Measurements from ENCODE around the gene WRAP73. TPM values are rescaled to one million over a fixed set of nuclear protein-coding genes. Genes with fewer than 3 reads are reported as not detected.

Gene WRAP73
- total RNA-seq, 2 donors from 2014 or later: 26.5 to 38.6 TPM

- no peak overlapping the region for H3K27ac Mint-ChIP-seq
- no peak for DNase-seq (ENCODE audit: low spot score in 2 of 2)
Measured at GRCh38 chr1:3685906-3686305, 36.0 kb upstream of the WRAP73 start.

GRCh38 chr1:3685222-3685621 is 35.3 kb upstream of the WRAP73 start:
- no peaks in the 10 kb centered on the region for H3K36me3 Mint-ChIP-seq
- no peak for DNase-seq (ENCODE audit: low spot score in 2 of 2)
- H3K27ac Mint-ChIP-seq: no peak overlapping the region
- no peak for ATAC-seq
- no peaks in the 10 kb centered on the region for H3K9me3 Mint-ChIP-seq

More at GRCh38 chr1:3685906-3686305, 36.0 kb upstream of the WRAP73 start:
- no peaks in the 10 kb centered on the region for H3K9me3 Mint-ChIP-seq
- ATAC-seq: no peak
- no peaks in the 10 kb centered on the region for H3K36me3 Mint-ChIP-seq

GRCh38 chr1:3683992-3684391 is 34.1 kb upstream of the WRAP73 start:
- H3K9me3 Mint-ChIP-seq: no peaks in the 10 kb centered on the region
- DNase-seq (ENCODE audit: low spot score in 2 of 2) (no peak), ATAC-seq (no peak)
- no peak overlapping the region for H3K27ac Mint-ChIP-seq
- no peaks in the 10 kb centered on the region for H3K36me3 Mint-ChIP-seq

- DNase-seq (ENCODE audit: low spot score in 2 of 2) (no peak), ATAC-seq (no peak)
- H3K36me3 Mint-ChIP-seq: no peaks in the 10 kb centered on the region
- no peak overlapping the region for H3K27ac Mint-ChIP-seq
- H3K9me3 Mint-ChIP-seq: no peaks in the 10 kb centered on the region
Measured at GRCh38 chr1:3683197-3683596, 33.3 kb upstream of the WRAP73 start.

- Mint-ChIP-seq H3K9me3 (no peaks in the 10 kb centered on the region), H3K27ac (no peak overlapping the region), H3K36me3 (no peaks in the 10 kb centered on the region)
- DNase-seq (ENCODE audit: low spot score in 2 of 2): no peak
- ATAC-seq: no peak
Measured at GRCh38 chr1:3681898-3682806, 32.2 kb upstream of the WRAP73 start.

GRCh38 chr1:3681231-3681897 is 31.5 kb upstream of the WRAP73 start:
- no peak for DNase-seq (ENCODE audit: low spot score in 2 of 2)
- ATAC-seq: no peak
- Mint-ChIP-seq H3K27ac (no peak overlapping the region), H3K9me3 (no peaks in the 10 kb centered on the region), H3K36me3 (no peaks in the 10 kb centered on the region)

GRCh38 chr1:3680488-3681230 is 30.8 kb upstream of the WRAP73 start:
- ATAC-seq (no peak), DNase-seq (ENCODE audit: low spot score in 2 of 2) (no peak)
- Mint-ChIP-seq H3K27ac (no peak overlapping the region), H3K9me3 (no peaks in the 10 kb centered on the region), H3K36me3 (no peaks in the 10 kb centered on the region)

- peak overlapping the region in 1 of 2 donors; percentile 0 for H3K27ac Mint-ChIP-seq
- no peaks in the 10 kb centered on the region for H3K36me3 Mint-ChIP-seq
- ATAC-seq: no peak
- no peak for DNase-seq (ENCODE audit: low spot score in 2 of 2)
- no peaks in the 10 kb centered on the region for H3K9me3 Mint-ChIP-seq
Measured at GRCh38 chr1:3679799-3680453, 30.0 kb upstream of the WRAP73 start.

- peak overlapping the region in 1 of 2 donors; percentile 0 for H3K27ac Mint-ChIP-seq
- no peaks in the 10 kb centered on the region for H3K9me3 Mint-ChIP-seq
- no peak for ATAC-seq
- DNase-seq (ENCODE audit: low spot score in 2 of 2): no peak
- H3K36me3 Mint-ChIP-seq: no peaks in the 10 kb centered on the region
Measured at GRCh38 chr1:3679098-3679555, 29.2 kb upstream of the WRAP73 start.

GRCh38 chr1:3678361-3679097 is 28.6 kb upstream of the WRAP73 start:
- no peaks in the 10 kb centered on the region for H3K36me3 Mint-ChIP-seq
- no peaks in the 10 kb centered on the region for H3K9me3 Mint-ChIP-seq
- ATAC-seq: no peak
- no peak for DNase-seq (ENCODE audit: low spot score in 2 of 2)
- H3K27ac Mint-ChIP-seq: peak overlapping the region in 1 of 2 donors; percentile 0

- ATAC-seq (no peak), DNase-seq (ENCODE audit: low spot score in 2 of 2) (no peak)
- no peaks in the 10 kb centered on the region for H3K9me3 Mint-ChIP-seq
- no peak overlapping the region for H3K27ac Mint-ChIP-seq
- no peaks in the 10 kb centered on the region for H3K36me3 Mint-ChIP-seq
Measured at GRCh38 chr1:3677484-3677883, 27.6 kb upstream of the WRAP73 start.

GRCh38 chr1:3676581-3677470 is 26.9 kb upstream of the WRAP73 start:
- H3K9me3 Mint-ChIP-seq: no peaks in the 10 kb centered on the region
- H3K27ac Mint-ChIP-seq: no peak overlapping the region
- ATAC-seq (peak; percentile 55 to 70), DNase-seq (ENCODE audit: low spot score in 2 of 2) (no peak)
- H3K36me3 Mint-ChIP-seq: no peaks in the 10 kb centered on the region

- ATAC-seq: no peak
- H3K9me3 Mint-ChIP-seq: no peaks in the 10 kb centered on the region
- no peak overlapping the region for H3K27ac Mint-ChIP-seq
- no peak for DNase-seq (ENCODE audit: low spot score in 2 of 2)
- H3K36me3 Mint-ChIP-seq: no peaks in the 10 kb centered on the region
Measured at GRCh38 chr1:3675436-3675835, 25.5 kb upstream of the WRAP73 start.

- Mint-ChIP-seq H3K9me3 (no peaks in the 10 kb centered on the region), H3K36me3 (no peaks in the 10 kb centered on the region), H3K27ac (no peak overlapping the region)
- DNase-seq (ENCODE audit: low spot score in 2 of 2): no peak
- no peak for ATAC-seq
Measured at GRCh38 chr1:3674100-3675094, 24.5 kb upstream of the WRAP73 start.
